Activated gamma-delta T cell treated with Interleukin-2 at 50 U/mL for 16 hours (primary cell): ENCODE measurements around the gene C1R.

Experiments used
- DNase-seq: peaks from one replicate; pipeline ENCODE4 v3.0.0-alpha.2; 2020

The C1R gene

GRCh38 chr12:7096006-7096932 lies 4.0 kb upstream of the C1R start:
- no peak for DNase-seq

- no peak for DNase-seq
Measured at GRCh38 chr12:7093892-7094291, 1.6 kb upstream of the C1R start.

DNA sequence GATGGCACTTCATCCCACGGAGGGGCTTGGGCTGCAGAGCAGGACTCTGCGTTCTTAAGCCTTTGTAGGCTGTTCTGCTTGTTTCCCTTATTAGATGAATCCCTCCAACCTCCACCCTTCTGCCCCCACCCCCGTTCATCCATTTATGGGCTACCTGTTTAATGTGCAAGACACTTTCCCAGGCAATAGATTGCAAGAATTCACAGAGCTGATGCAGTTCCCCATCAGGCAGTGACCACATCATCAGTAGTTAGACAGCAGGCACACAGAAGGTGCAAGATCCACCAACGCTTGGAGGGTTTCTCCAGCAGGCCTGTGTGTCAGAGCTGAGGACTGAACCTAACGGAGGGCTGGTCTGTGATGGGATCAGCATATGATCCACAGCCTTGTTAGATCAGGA lies 1.2 kb upstream of the C1R start:
- no peak for DNase-seq

DNA sequence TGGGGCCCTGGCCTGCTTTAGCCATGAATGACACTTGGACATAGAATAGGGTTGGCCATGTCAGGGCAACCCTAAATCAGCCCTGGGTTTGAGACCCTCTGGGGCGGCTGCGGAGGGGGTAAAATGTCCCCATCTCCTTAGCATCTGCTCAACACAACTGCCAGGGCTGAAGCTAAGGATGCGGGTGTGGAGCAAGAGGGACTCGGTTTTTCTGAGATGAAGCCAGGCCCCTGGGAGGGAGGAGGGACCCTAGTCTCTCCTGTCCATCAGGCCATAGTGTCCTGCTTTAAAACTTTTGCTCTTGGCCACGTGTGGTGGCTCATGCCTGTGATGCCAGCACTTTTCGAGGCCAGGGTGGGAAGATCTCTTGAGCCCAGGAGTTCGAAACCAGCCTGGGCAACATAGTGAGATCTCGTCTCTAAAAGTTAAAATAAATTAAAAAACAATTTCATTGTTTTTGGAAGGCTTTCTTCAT lies 778 bp upstream of the C1R start:
- DNase-seq = no peak

GRCh38 chr12:7091660-7092228 lies 501 bp downstream of the C1R start:
- no peak for DNase-seq

- DNase-seq = no peak
Measured at GRCh38 chr12:7091171-7091570, 1.1 kb downstream of the C1R start.

DNA sequence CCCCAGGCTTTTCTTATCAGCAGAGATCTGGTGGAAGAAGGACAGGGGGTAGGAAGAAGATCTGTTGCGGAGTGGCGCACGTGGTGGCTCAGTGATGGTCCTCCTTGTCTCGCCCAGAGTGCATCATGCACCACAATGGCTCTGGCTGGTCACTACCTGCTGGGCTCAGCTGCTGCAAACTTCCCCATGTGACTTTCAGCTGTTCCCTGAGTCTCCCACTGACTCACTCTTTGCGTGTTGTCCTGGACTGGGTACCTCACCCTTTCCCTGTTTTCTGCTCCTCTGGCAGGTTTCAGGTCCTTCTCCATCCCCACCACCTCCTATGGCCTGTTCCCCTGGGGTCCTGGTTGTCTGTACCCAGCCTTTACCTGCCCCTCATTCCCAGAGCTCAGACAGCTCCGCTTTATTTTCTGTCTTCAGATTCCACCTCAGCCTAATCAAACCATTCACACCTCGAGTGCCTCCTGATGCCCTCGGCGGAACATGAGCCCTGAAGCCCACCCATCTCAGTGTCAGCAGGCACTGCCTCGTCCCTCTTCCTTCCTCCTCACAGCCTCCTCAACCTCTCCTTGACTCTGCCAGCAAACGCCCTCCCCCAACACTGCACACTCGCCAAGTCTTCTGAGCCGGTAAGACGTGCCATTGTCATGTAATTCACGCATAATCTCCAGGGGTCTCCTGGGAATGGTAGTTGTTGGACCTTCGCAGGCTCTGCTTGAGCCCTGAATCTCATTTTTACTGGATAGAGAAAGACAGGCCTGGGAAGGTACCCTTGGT lies 1.8 kb downstream of the C1R start:
- no peak for DNase-seq

DNA sequence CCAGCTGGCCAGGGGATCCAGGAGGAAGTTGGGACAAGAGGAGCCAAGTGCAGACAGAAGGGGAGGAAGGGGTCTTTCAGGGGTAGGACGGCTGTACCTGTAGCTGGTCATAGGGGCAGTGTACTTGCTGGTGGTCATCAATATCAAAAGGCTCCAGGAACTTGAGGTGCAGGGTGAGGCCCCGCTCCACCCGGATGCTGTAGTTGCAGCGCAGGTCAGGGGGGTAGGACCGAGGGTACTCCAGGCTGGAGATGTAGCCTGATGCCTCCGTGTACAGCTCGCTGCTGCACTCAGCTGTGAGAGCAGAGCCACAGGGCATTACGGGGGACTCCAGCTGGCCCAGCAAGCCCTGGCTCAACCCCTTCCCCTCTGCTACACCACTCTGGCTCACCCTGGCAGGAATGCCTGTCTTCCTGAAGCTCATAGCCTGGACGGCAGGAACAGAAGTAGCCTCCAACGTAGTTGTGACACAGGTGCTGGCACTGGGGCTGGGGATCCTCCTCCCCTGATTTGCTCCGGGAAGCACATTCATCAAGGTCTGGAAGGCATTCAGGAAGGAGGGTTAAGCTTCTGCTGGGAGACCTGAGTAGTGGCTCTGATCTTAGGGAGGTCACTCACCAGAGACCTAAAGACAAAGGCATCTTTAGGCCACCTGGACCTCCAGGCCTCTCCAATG lies 2.9 kb downstream of the C1R start:
- DNase-seq = no peak

- DNase-seq = no peak
Measured at GRCh38 chr12:7083125-7083524, 9.1 kb downstream of the C1R start.

DNA sequence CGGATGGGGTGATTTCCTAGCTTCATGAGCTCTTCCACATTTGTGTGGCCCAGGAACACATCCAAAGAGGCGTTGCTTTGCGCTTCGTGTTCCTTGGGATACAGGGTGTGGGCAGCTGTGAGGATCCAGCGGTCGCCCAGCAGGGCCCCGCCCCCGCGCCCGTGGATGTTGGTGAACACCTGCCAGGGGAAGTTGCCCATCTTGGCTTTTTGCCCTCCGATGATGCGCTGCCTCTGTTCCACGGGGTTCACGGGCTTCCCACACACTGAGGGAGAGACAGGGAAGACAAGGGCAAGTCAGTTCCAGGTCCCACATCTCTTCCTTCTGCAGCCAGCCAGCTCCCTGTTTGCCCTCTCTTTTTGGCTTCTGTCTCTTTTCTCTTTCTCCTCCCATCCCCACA lies 11.2 kb downstream of the C1R start:
- DNase-seq = no peak

DNA sequence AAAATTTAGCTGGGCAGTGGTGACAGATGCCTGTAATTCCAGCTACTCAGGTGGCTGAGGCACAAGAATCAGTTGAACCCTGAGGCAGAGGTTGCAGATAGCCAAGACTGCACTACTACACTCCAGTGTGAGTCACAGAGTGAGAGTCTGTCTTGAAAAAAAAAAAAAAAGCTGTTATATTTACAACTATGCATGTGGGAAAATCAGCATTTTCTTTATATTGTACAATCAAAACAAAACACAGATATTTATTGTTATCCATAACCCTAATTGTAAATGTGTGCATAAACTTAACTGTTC lies 12.5 kb downstream of the C1R start:
- no peak for DNase-seq

GRCh38 chr12:7078163-7078562 lies 14.1 kb downstream of the C1R start:
- DNase-seq = no peak

GRCh38 chr12:7076493-7076892 lies 15.8 kb downstream of the C1R start:
- DNase-seq = no peak

GRCh38 chr12:7075939-7076338 lies 16.3 kb downstream of the C1R start:
- no peak for DNase-seq

- no peak for DNase-seq
Measured at GRCh38 chr12:7075518-7075917, 16.7 kb downstream of the C1R start.

GRCh38 chr12:7073946-7074345 lies 18.3 kb downstream of the C1R start:
- DNase-seq = no peak

DNA sequence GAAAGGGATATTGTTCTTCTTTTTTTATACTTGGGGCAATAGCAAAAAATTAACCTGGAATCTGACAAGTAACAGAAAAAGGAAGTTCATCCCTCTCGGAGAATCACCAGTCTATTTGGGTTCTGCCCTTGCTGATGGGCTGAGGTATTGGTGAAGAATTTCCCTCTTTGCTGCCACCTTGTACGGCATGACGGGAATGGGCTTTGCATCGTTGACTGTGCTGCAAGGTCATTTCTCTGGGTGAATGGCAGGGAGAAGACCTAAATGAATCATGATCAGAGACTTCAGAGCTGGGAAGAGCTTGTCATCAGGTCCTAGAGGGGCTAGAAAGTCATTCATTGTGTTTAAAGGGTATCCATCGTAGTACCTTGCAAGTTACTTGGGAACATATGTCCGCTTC lies 19.7 kb downstream of the C1R start:
- no peak for DNase-seq

GRCh38 chr12:7072035-7072434 lies 20.2 kb downstream of the C1R start:
- no peak for DNase-seq

DNA sequence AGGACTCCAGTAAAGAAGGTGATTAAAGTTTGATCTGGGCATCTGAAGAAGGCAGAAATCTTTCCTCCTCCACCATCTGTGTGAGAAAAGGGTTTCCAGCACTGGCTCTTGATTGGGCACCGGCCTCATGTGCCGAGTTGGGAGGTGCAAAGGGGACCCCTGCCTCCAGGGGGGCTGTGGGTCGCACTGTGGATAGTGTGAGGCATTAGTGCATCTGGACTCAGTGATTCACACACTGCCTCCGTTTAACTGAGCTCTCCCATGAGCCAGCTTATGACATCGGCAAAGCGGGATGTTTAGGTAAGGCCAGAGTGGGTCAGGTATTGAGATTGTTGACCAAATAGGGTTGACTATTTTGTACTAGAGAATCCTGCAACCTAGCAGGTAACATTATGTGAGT lies 22.9 kb downstream of the C1R start:
- DNase-seq = no peak

DNA sequence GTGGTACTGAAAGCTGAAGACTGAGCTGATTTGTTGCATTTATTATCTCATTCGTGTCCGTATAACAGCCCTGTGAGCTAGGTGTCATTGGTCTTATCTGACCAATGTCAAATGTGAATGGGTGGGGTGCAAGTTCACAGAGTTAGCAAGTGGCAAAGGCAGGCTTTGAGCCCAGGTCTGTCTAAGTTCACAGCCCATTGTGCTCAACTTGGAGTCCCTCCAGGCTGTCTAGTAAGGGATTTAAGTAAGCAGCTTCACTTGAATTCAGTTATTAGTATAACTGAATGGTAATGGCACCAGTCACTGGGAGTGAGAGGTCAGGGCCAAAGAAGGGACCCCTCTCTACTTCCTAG lies 23.3 kb downstream of the C1R start:
- DNase-seq = no peak

DNA sequence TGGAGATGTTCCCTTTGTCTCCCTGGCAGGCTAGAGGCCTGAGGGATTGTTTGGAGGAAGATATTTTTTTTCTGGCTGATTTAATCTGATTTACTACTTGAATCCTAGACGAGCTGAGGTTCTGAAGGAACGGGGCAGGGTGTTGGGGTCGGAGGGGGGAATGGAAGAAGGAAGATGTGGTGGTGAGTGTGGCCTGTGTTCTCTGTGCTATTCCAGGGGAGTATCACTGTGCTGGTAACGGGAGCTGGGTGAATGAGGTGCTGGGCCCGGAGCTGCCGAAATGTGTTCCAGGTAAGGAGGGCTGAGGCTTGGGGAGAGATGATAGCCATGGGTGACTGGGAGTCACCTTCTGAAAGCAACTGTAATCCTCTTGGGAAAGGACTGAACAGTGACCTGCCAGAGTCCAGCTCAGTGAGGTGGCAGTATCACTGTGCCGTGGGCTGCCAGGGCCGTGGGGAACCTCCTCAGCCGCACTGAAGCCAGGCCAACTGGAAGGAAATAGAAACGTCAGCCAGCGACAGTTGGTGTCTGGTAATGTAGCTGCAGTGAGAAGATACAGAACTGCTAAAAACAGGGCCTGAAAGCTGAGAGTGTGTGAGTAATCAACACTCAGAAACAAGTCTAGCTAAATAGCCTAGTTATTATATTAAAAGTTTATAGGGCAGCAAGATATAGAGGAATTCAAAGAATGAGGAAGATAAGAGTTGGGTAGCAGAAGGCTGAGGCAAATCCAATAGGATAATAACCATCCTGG lies 23.8 kb downstream of the C1R start:
- DNase-seq = no peak

DNA sequence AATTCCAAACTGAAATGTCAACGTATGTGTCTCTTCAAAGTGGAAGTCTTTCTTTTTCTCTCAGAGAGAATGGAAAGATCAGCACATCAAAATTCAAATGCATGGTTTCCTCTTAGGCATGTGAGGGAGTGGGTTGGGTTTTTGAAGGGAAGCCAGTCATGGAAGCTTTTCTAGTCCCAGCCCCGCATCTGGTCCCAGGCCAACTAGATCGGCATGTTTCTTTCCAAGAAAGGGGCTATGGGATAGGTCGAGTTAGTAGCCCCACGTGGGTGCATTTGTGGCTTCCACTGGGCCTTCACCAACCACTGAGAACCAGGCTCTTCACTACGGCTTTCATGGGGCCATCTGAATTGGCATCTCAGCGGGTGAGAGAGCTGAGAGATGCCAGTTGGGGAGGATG lies 25.1 kb downstream of the C1R start:
- DNase-seq = no peak

GRCh38 chr12:7066596-7066995 lies 25.6 kb downstream of the C1R start:
- DNase-seq = no peak
